ENCODE results near the gene GOLGA8F. TPM values are rescaled to one million over a fixed set of nuclear protein-coding genes. Genes with fewer than 3 reads are reported as not detected.
A peak's percentile ranks its signal among the peaks of the same experiment; 100 is the strongest.
"Not testable (repeated sequence)": the region's sequence is repeated elsewhere in the genome, so short reads cannot be mapped to it uniquely, and the experiment has no call there.

Gene GOLGA8F, protein sequence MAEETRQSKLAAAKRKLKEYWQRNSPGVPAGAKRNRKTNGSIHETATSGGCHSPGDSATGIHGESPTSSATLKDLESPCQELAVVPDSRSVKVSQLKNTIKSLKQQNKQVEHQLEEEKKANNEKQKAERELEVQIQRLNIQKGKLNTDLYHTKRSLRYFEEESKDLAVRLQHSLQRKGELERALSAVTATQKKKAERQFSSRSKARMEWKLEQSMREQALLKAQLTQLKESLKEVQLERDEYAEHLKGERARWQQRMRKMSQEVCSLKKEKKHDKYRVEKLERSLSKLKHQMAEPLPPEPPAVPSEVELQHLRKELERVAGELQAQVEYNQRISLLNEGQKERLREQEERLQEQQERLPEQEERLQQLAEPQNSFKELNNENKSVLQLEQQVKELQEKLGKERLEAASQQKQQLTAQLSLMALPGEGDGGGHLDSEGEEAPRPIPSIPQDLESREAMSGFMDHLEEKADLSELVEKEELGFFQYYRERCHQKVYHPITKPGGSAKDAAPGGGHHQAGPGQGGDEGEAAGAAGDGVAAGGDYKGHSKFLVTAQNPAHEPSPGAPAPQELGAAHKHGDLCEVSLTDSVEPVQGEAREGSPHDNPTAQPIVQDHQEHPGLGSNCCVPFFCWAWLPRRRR
- not detected for total RNA-seq
- polyA plus RNA-seq (ENCODE audit: insufficient read length in 6 of 6): 1 to 10 TPM in 1 of 6 donors, not detected in 5; 1.3 TPM
- long read RNA-seq, donor 1: 0 reads
- long read RNA-seq, donor 2: 0 reads
- long read RNA-seq, donor 3: 0 reads
- long read RNA-seq, donor 4: 0 reads
- long read RNA-seq, donor 5: 0 reads
- long read RNA-seq, donor 6: 0 reads
- long read RNA-seq, donor 7: 0 reads
- long read RNA-seq, donor 8: 0 reads
- long read RNA-seq, donor 9: 0 reads
- long read RNA-seq, donor 10: 0 reads
- long read RNA-seq, donor 11: 0 reads
- long read RNA-seq, donor 12: 0 reads

DNA sequence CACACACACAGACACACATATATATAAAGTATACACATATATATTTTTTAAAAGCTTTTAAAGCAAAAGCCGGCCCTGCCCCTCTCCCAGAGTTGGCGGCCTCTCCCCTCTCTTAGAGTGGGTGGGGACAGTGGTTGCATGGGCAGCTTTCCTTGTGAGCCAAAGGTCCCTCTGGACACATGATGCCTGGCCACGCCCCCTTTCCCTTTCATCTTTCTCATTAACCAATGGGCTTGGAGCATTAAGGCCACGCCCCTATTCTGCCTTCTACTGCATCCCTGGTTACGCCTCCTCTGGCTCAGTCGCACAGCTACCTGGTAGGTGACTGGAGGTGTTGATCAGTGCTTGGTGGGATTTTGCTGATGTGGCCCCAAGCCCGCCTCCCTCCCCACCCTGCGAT is at the start of gene GOLGA8F:
TSS of gene GOLGA8F (plus strand) at position 301 of the 400 bp plus-strand sequence. CDS start at position 399, 98 bp downstream.
- H3K36me3 ChIP-seq; H3K4me3 ChIP-seq; ATAC-seq; intact Hi-C loops (cut with DNase I); H3K4me1 ChIP-seq; H3K9me3 ChIP-seq; H3K27me3 ChIP-seq; DNase-seq; H3K27ac ChIP-seq: not testable (repeated sequence)

DNA sequence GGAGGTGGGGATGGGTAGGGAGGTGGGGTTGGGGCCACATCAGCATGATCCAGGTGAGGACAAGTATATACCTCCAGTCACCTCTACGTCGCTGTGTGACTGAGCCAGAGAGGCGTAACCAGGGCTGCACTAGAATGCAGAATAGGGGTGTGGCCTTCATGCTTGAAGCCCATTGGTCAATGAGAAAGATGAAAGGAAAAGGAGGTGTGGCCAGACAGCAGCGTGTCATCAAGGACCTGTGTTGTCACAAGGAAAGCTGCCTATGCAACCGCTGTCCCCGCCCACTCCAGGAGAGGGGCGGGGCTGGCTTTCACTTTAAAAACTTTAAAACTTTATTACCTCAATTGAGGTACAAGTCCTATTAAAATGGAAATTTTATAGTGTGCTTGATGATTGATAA is 20.5 kb upstream of the GOLGA8F start, which contains the start of gene GOLGA6L24:
TSS of gene GOLGA6L24 (minus strand) at position 101 of the 400 bp plus-strand sequence. CDS start at position 40, 61 bp downstream.
- DNase-seq; H3K4me1 ChIP-seq; H3K27me3 ChIP-seq; H3K9me3 ChIP-seq; H3K36me3 ChIP-seq; H3K4me3 ChIP-seq; intact Hi-C loops (cut with DNase I); H3K27ac ChIP-seq; ATAC-seq: not testable (repeated sequence)

DNA sequence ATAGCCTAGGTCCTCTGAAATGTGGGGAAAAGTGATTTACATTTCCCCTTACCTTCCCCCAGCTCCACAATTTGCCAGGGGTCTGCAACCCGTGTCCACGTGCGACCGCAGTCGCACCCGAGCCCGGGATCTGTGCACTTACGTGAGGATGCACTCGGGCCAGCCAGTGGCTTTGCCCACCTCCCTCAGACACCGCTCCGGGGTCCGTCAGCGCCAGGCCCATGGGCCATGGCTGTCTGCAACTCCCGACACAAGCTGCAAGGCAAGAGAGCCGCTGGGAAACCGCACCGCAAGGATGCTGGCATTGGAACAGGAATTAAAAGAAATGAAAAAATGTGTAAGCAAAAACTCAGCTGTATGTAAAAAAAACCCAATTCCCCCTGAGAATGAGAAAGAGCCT is 13.0 kb upstream of the GOLGA8F start:
- H3K4me1 ChIP-seq; H3K27me3 ChIP-seq; H3K36me3 ChIP-seq; H3K4me3 ChIP-seq; H3K27ac ChIP-seq; H3K9me3 ChIP-seq; intact Hi-C loops (cut with DNase I); ATAC-seq: not testable (repeated sequence)
- peak in 1 of 4 donors; percentile 41 for DNase-seq

DNA sequence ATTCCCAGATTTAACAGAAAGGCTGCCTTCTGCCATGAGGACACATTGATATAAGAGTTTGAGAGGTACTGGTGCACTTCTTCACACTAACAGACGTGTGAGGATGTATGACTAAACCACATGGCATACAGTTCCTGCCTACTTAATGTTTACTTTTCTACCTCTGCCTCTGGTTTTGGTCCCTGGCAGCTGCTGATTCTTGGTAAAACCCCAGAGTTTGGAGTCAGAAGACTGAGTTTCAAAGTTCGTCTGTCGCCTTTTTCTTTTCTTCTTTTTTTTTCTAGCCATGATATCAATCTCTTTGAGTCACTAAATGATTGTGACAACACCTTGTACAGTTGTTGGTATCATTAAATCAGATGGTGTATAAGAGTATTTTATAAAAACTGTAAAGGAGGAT is 1.6 kb downstream of the GOLGA8F start:
- H3K4me1 ChIP-seq; H3K4me3 ChIP-seq; H3K27ac ChIP-seq; intact Hi-C loops (cut with DNase I); ATAC-seq; H3K27me3 ChIP-seq; H3K9me3 ChIP-seq; H3K36me3 ChIP-seq: not testable (repeated sequence)
- peak in 1 of 4 donors; percentile 28 for DNase-seq

DNA sequence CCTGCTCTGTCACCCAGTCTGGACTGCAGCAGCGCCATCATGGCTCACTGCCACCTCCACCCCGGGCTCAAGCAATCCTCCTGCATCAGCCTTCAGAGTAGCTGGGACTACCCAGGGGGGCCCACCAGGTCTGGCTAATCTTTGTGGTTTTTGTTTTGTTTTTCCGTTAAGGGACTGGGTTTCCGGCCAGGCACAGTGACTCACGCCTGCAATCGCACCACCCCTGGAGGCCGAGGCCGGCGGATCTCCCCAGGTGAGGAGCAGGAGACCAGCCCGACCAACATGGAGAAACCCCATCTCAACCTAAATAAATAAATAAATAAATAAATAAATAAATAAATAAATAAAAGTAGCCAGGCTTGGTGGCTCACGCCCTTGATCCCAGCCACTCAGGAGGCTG is 17.6 kb downstream of the GOLGA8F start:
- H3K9me3 ChIP-seq; H3K4me3 ChIP-seq; H3K36me3 ChIP-seq; ATAC-seq; H3K27ac ChIP-seq; H3K27me3 ChIP-seq; intact Hi-C loops (cut with DNase I); H3K4me1 ChIP-seq; DNase-seq: not testable (repeated sequence)

DNA sequence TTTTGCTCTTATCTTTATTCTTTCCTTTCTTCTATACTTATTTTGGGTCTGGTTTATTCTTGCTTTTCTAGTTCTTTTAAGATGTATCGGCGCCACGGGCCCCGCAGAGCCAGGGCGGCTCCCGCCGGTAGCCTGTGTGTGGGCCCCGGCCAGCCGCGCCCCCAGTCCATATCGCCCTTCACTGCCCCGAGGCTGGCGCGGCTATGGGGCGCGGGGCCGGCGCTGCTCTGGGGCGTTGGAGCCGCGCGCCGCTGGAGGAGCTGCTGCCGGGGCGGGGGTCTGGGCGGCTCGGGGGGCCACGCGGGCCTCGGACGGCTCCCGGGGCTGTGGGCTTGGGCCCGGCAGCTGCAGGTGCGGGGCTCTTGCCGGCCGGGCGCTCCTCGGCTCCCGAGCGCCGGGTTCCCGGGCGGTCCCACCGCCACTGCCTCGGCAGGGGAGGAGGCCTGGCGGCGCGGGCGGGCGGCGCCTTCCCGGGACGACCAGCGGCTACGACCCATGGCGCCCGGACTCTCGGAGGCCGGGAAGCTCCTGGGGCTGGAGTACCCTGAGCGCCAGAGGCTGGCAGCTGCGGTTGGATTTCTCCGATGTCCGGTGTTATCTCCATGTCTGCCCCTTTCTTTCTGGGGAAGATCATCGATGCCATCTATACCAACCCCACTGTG is 24.4 kb downstream of the GOLGA8F start:
- intact Hi-C loops (cut with DNase I); H3K27ac ChIP-seq; H3K36me3 ChIP-seq; H3K4me3 ChIP-seq; H3K9me3 ChIP-seq; H3K27me3 ChIP-seq; H3K4me1 ChIP-seq; DNase-seq: not testable (repeated sequence)
- ATAC-seq: peak; percentile 15

DNA sequence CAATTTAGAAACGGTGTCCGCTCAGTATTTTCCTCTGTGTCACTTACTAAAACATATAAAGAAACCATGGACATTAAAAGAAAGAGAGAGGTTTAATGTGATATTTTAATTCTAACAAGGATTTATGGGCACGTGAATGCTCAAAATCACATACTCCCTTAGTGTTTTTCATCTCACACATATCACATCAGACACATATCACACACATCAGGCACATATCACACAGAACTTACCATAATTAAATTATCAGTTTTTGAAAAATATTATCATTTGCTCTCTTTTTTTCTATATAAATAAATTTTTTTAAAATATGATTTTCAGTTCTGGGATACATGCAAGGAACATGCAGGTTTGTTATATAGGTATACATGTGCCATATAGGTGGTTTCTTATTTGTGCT is 42.0 kb downstream of the GOLGA8F start:
- H3K36me3 ChIP-seq; H3K27ac ChIP-seq; DNase-seq; H3K9me3 ChIP-seq; intact Hi-C loops (cut with DNase I); H3K27me3 ChIP-seq; H3K4me1 ChIP-seq; H3K4me3 ChIP-seq; ATAC-seq: not testable (repeated sequence)

DNA sequence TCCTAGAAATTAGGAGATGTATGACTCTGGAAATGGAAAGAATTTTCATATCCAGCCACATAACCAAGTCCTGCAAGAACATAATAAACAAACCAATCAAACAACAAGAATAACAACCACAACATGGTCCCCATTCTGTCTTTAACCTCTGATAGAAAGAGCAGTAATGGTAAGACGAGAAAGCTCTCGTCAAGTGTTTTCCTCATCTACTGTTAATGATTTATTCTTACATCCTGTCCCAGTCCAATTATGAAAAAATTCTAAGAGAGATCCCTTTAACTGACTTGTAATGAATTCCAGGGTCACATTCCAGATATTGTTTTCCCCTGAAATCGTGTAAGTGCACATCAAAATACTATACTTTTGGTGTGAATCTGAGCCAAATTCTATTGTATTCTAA is 57.1 kb downstream of the GOLGA8F start:
- DNase-seq; H3K27ac ChIP-seq; H3K27me3 ChIP-seq; ATAC-seq; H3K9me3 ChIP-seq; H3K36me3 ChIP-seq; intact Hi-C loops (cut with DNase I); H3K4me1 ChIP-seq; H3K4me3 ChIP-seq: not testable (repeated sequence)

Small RNA genes within 50 kb of the gene (microRNA-seq; reads per million reads assigned to microRNA genes)
- gene MIR4509-2: 0 reads per million in 2 donors

Other genes starting within 250 kb of the GOLGA8F start
- 10 to 100 TPM; 52.7 to 56.5 TPM for gene HERC2, start 56.5 kb upstream of the GOLGA8F start, total RNA-seq
- gene HERC2, start 56.5 kb upstream of the GOLGA8F start, polyA plus RNA-seq (ENCODE audit: insufficient read length in 6 of 6): 10 to 100 TPM; 54.9 to 68.6 (median 58.7) TPM
- gene GOLGA6L24, start 20.6 kb upstream of the GOLGA8F start, total RNA-seq: not detected
- gene GOLGA6L24, start 20.6 kb upstream of the GOLGA8F start, polyA plus RNA-seq (ENCODE audit: insufficient read length in 6 of 6): under 1 TPM in 1 of 6 donors, not detected in 5; 0.09 TPM
- not detected for gene GOLGA8G, start 154.3 kb downstream of the GOLGA8F start, total RNA-seq
- gene GOLGA8G, start 154.3 kb downstream of the GOLGA8F start, polyA plus RNA-seq (ENCODE audit: insufficient read length in 6 of 6): under 1 TPM in 5 of 6 donors, not detected in 1; 0.08 to 0.21 (median 0.11) TPM
- gene GOLGA6L25, start 174.9 kb downstream of the GOLGA8F start, total RNA-seq: not detected
- gene GOLGA6L25, start 174.9 kb downstream of the GOLGA8F start, polyA plus RNA-seq (ENCODE audit: insufficient read length in 6 of 6): not detected